Liver (tissue), 9 donors: Measurements from ENCODE around the gene ATG9B. TPM values are rescaled to one million over a fixed set of nuclear protein-coding genes. Genes with fewer than 3 reads are reported as not detected.

Experiments
- DNase-seq: peaks from one replicate; pipeline ENCODE4 v3.0.0-alpha.2; 2017; ENCODE audit warnings: low spot score
- H3K27ac ChIP-seq, 2 donors: one replicate each; pipeline ENCODE4 v1.7.0; 2013; ENCODE audit warnings: inconsistent platforms in 2 of 2, low read length in 2 of 2, control low read depth in 1 of 2, low read depth in 1 of 2, mild to moderate bottlenecking in 1 of 2
- H3K27me3 ChIP-seq, 4 donors: one replicate each; pipeline versions ENCODE4 v1.6.1 to v1.7.0; 2013; ENCODE audit warnings: low read length in 3 of 4, inconsistent platforms in 1 of 4, mild to moderate bottlenecking in 1 of 4, moderate library complexity in 1 of 4; ENCODE audit not compliant: control insufficient read depth in 4 of 4, insufficient read depth in 4 of 4
- H3K36me3 ChIP-seq, 4 donors: one replicate each; pipeline versions ENCODE4 v1.6.1 to v1.7.0; 2013; ENCODE audit warnings: low read length in 3 of 4, mild to moderate bottlenecking in 3 of 4, low read depth in 1 of 4, moderate library complexity in 1 of 4; ENCODE audit not compliant: control insufficient read depth in 4 of 4, insufficient read depth in 3 of 4
- H3K4me1 ChIP-seq, 4 donors: one replicate each; pipeline versions ENCODE4 v1.6.1 to v1.7.0; 2013; ENCODE audit warnings: low read length in 3 of 4, mild to moderate bottlenecking in 3 of 4, moderate library complexity in 1 of 4; ENCODE audit not compliant: control insufficient read depth in 4 of 4, insufficient read depth in 4 of 4
- H3K4me3 ChIP-seq, 3 donors: one replicate each; pipeline versions ENCODE4 v1.6.1 to v1.7.0; 2013; ENCODE audit warnings: low read length in 3 of 3, control low read depth in 1 of 3, low read depth in 1 of 3, mild to moderate bottlenecking in 1 of 3
- H3K9ac ChIP-seq, 2 donors: one replicate each; pipeline ENCODE4 v1.7.0; 2013; ENCODE audit warnings: low read length in 2 of 2, mild to moderate bottlenecking in 2 of 2, moderate library complexity in 2 of 2, control low read depth in 1 of 2, low read depth in 1 of 2
- H3K9me3 ChIP-seq, 4 donors: one replicate each; pipeline versions ENCODE4 v1.6.1 to v1.7.0; 2013; ENCODE audit warnings: low read length in 3 of 4; ENCODE audit not compliant: control insufficient read depth in 4 of 4
- CTCF ChIP-seq: fragments of 150-350 bp; IDR thresholded peaks from 2 replicates; pipeline ENCODE4 v1.5.1; 2017; ENCODE audit warnings: improper control_type of control experiment, low read depth, low read length; ENCODE audit not compliant: missing input control
- EGR1 ChIP-seq, 2 donors: IDR thresholded peaks; 2 replicates each; pipeline ENCODE4 v1.6.1; 2016 to 2018; ENCODE audit warnings: antibody characterized with exemption in 2 of 2, low read depth in 2 of 2
- FOXA1 ChIP-seq: IDR thresholded peaks from 2 replicates; pipeline ENCODE4 v1.6.1; 2016; ENCODE audit warnings: antibody characterized with exemption
- FOXA2 ChIP-seq: IDR thresholded peaks from 2 replicates; pipeline ENCODE4 v1.6.1; 2016; ENCODE audit warnings: antibody characterized with exemption
- GABPA ChIP-seq, 2 donors: IDR thresholded peaks in 1 of 2; conservative IDR thresholded peaks in 1 of 2; 2 replicates each; pipeline ENCODE4 v1.6.1; 2016; ENCODE audit warnings: antibody characterized with exemption in 2 of 2, mild to moderate bottlenecking in 1 of 2, moderate library complexity in 1 of 2
- HNF4A ChIP-seq, 2 donors: conservative IDR thresholded peaks; 2 replicates each; pipeline ENCODE4 v1.6.1; 2016; ENCODE audit warnings: antibody characterized with exemption in 2 of 2, mild to moderate bottlenecking in 2 of 2
- HNF4G ChIP-seq: IDR thresholded peaks from 2 replicates; pipeline ENCODE4 v1.6.1; 2016; ENCODE audit warnings: antibody characterized with exemption
- JUND ChIP-seq, 2 donors: IDR thresholded peaks; 2 replicates each; pipeline ENCODE4 v1.6.1; 2016; ENCODE audit warnings: antibody characterized with exemption in 2 of 2
- MAX ChIP-seq: IDR thresholded peaks from 2 replicates; pipeline ENCODE4 v1.6.1; 2016; ENCODE audit warnings: antibody characterized with exemption
- NR2F2 ChIP-seq: IDR thresholded peaks from 2 replicates; pipeline ENCODE4 v1.6.1; 2016; ENCODE audit warnings: antibody characterized with exemption
- RAD21 ChIP-seq, 2 donors: IDR thresholded peaks; 2 replicates each; pipeline ENCODE4 v1.6.1; 2016; ENCODE audit warnings: antibody characterized with exemption in 2 of 2, mild to moderate bottlenecking in 2 of 2
- REST ChIP-seq: IDR thresholded peaks from 2 replicates; pipeline ENCODE4 v1.6.1; 2016; ENCODE audit warnings: antibody characterized with exemption, mild to moderate bottlenecking
- RXRA ChIP-seq, 2 donors: IDR thresholded peaks; 2 replicates each; pipeline ENCODE4 v1.6.1; 2017 to 2018; ENCODE audit warnings: antibody characterized with exemption in 2 of 2, mild to moderate bottlenecking in 1 of 2
- SP1 ChIP-seq: IDR thresholded peaks from 2 replicates; pipeline ENCODE4 v1.6.1; 2018; ENCODE audit warnings: antibody characterized with exemption, mild to moderate bottlenecking
- TAF1 ChIP-seq: conservative IDR thresholded peaks from 2 replicates; pipeline ENCODE4 v1.6.1; 2016; ENCODE audit warnings: antibody characterized with exemption, mild to moderate bottlenecking
- YY1 ChIP-seq: IDR thresholded peaks from 2 replicates; pipeline ENCODE4 v1.6.1; 2016; ENCODE audit warnings: antibody characterized with exemption, mild to moderate bottlenecking
- ZBTB33 ChIP-seq: IDR thresholded peaks from 2 replicates; pipeline ENCODE4 v1.6.1; 2016; ENCODE audit warnings: antibody characterized with exemption
- WGBS: extraction: QIAGEN DNeasy Blood & Tissue Kit; methylation state at CpG from one replicate; pipeline ENCODE4 v1.1.7; 2013; 5-methylcytosine and 5-hydroxymethylcytosine counted together
- polyA plus RNA-seq, 2 donors: library from polyadenylated mRNA; stranded (reverse) in 1 of 2; unstranded in 1 of 2; fragments of 200-250 nt in 1 of 2; fragments of >200 nt in 1 of 2; fragmentation: Nextera tagmentation in 1 of 2; extraction: Ambion mirVana in 1 of 2; gene quantifications; one replicate each; pipeline versions ENCODE4 v1.2.1 to v1.2.3, GENCODE V29; 2013 to 2015
- total RNA-seq, 2 donors: library from RNA; depleted of rRNA; stranded (reverse); fragments of >200 nt; gene quantifications; one replicate each; pipeline ENCODE4 v1.2.3, GENCODE V29; 2014
- TF ChIP-seq, protein P1 (sequence below): IDR thresholded peaks from 2 replicates; pipeline ENCODE4 v1.6.1; 2016; ENCODE audit warnings: antibody characterized with exemption
- donor health status: healthy.
- donor health status: healthy.
- donor health status: healthy.
- donor health status: healthy.
- donor health status: healthy.

ATG9B gene
- total and polyA plus RNA-seq, 4 donors: 0.61 TPM; not detected in 3

DNA sequence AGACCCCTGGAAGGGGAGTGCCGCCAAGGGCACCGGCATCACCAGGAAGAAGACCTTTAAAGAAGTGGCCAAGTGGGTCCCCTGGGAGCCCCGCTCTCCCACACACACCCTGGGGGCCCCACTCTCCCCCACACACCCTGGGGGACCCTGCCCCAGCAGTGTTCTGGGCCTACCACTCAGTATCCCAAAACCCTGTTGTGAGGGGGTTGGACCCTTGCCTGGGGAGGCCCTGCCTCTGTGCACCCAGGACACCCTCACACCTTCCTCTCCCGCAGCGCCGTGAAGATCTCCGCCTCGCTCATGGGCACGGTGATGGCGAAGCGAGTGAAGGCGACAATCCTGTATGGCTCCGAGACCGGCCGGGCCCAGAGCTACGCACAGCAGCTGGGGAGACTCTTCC is 22.7 kb downstream of the ATG9B start:
- no peaks in the 10 kb centered on the region for H3K9me3 ChIP-seq
- H3K27ac ChIP-seq: no peak overlapping the region
- TF ChIP-seq MAX (no peak), HNF4G (no peak), FOXA2 (no peak), GABPA (IDR thresholded peaks at IDR 0.05 in 1 of 2, conservative IDR thresholded peaks at IDR 0.05 in 1 of 2) (no peak), FOXA1 (no peak), HNF4A (conservative IDR thresholded peaks at IDR 0.05) (no peak), CTCF (no peak), SP1 (no peak), ZBTB33 (no peak), REST (no peak), RXRA (IDR thresholded peaks at IDR 0.05) (no peak), NR2F2 (no peak), JUND (IDR thresholded peaks at IDR 0.05) (no peak), RAD21 (IDR thresholded peaks at IDR 0.05) (no peak), TAF1 (no peak), YY1 (no peak), EGR1 (IDR thresholded peaks at IDR 0.05; ENCODE audit: low read depth in 2 of 2) (no peak)
- TF ChIP-seq, protein P1, sequence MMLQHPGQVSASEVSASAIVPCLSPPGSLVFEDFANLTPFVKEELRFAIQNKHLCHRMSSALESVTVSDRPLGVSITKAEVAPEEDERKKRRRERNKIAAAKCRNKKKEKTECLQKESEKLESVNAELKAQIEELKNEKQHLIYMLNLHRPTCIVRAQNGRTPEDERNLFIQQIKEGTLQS: no peak
- H3K4me1 ChIP-seq: no peaks in the 10 kb centered on the region
- WGBS: 97% methylated on average over 16 of the region's 16 CpGs
- no peaks in the 10 kb centered on the region for H3K36me3 ChIP-seq
- no peak overlapping the region for H3K9ac ChIP-seq
- no peak for DNase-seq
- H3K4me3 ChIP-seq: no peak overlapping the region
- no peaks in the 10 kb centered on the region for H3K27me3 ChIP-seq
